H1 (cell line): Measurements from ENCODE around the gene MRPS12.

Experiments used
- CBX8 ChIP-seq: fragments of 300-800, 300-1000 bp; sonication (generic); IDR thresholded peaks from 2 replicates; pipeline ENCODE4 v1.7.1; 2016; ENCODE audit warnings: low read depth, low read length, borderline replicate concordance
- POLR2AphosphoS5 ChIP-seq: IDR thresholded peaks from 2 replicates; pipeline ENCODE4 v1.6.1; 2011; ENCODE audit warnings: low read depth, low read length
- RNF2 ChIP-seq: fragments of 200-900, 300-1000 bp; sonication (generic); IDR thresholded peaks from 2 replicates; pipeline ENCODE4 v1.7.1; 2016; ENCODE audit warnings: borderline replicate concordance, low read depth, mild to moderate bottlenecking, antibody characterized with exemption, low read length; ENCODE audit not compliant: poor library complexity, severe bottlenecking; ENCODE audit errors: missing control alignments
- SUZ12 ChIP-seq: fragments of 200-600 bp; sonication (generic); IDR thresholded peaks from 2 replicates; pipeline ENCODE4 v1.6.1; 2012; ENCODE audit warnings: mild to moderate bottlenecking, inconsistent platforms, low read length, moderate library complexity, mixed read lengths
- TF ChIP-seq, protein P1 (sequence below), 3 experiments: IDR thresholded peaks; 1 replicate in 2 of 3; 2 replicates in 1 of 3; pipeline versions ENCODE4 v1.5.1 to v1.6.1; 2011; ENCODE audit warnings: low read length in 3 of 3, mild to moderate bottlenecking in 3 of 3, inconsistent platforms in 2 of 3, low read depth in 1 of 3, moderate library complexity in 1 of 3; ENCODE audit not compliant: insufficient read depth in 1 of 3; ENCODE audit errors: control extremely low read depth in 1 of 3
- TF ChIP-seq, protein P2 (sequence below): fragments of 300-600 bp; sonication (generic); IDR thresholded peaks from 2 replicates; pipeline ENCODE4 v1.7.1; 2012; ENCODE audit warnings: low read length, moderate library complexity, mild to moderate bottlenecking, inconsistent platforms; ENCODE audit not compliant: insufficient replicate concordance

DNA sequence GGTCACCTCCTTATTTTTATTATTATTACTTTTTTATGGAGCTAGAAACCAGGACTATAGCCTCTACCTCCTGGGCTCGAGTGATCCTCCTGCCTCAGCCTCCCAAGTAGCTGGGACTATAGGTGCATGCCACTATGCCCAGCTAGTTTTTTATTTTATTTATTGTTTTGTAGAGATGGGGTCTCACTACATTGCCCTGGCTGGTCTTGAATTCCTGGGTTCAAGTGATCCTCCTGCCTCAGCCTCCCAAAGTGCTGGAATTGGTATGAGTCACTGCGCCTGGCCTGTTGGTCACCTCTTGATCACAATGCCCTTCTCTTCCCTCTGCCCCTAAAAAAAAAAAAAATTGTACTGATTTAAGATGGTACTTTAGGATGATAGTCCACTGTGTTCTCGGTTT, 20.4 kb downstream of the MRPS12 start:
- TF ChIP-seq, protein P1, sequence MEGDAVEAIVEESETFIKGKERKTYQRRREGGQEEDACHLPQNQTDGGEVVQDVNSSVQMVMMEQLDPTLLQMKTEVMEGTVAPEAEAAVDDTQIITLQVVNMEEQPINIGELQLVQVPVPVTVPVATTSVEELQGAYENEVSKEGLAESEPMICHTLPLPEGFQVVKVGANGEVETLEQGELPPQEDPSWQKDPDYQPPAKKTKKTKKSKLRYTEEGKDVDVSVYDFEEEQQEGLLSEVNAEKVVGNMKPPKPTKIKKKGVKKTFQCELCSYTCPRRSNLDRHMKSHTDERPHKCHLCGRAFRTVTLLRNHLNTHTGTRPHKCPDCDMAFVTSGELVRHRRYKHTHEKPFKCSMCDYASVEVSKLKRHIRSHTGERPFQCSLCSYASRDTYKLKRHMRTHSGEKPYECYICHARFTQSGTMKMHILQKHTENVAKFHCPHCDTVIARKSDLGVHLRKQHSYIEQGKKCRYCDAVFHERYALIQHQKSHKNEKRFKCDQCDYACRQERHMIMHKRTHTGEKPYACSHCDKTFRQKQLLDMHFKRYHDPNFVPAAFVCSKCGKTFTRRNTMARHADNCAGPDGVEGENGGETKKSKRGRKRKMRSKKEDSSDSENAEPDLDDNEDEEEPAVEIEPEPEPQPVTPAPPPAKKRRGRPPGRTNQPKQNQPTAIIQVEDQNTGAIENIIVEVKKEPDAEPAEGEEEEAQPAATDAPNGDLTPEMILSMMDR (IDR thresholded peaks at IDR 0.05; ENCODE audit: control extremely low read depth in 1 of 3, insufficient read depth in 1 of 3, low read depth in 1 of 3, low read length in 3 of 3) = no peak
- TF ChIP-seq SUZ12 (no peak), RNF2 (no peak), POLR2AphosphoS5 (no peak), CBX8 (no peak)
- TF ChIP-seq, protein P2, sequence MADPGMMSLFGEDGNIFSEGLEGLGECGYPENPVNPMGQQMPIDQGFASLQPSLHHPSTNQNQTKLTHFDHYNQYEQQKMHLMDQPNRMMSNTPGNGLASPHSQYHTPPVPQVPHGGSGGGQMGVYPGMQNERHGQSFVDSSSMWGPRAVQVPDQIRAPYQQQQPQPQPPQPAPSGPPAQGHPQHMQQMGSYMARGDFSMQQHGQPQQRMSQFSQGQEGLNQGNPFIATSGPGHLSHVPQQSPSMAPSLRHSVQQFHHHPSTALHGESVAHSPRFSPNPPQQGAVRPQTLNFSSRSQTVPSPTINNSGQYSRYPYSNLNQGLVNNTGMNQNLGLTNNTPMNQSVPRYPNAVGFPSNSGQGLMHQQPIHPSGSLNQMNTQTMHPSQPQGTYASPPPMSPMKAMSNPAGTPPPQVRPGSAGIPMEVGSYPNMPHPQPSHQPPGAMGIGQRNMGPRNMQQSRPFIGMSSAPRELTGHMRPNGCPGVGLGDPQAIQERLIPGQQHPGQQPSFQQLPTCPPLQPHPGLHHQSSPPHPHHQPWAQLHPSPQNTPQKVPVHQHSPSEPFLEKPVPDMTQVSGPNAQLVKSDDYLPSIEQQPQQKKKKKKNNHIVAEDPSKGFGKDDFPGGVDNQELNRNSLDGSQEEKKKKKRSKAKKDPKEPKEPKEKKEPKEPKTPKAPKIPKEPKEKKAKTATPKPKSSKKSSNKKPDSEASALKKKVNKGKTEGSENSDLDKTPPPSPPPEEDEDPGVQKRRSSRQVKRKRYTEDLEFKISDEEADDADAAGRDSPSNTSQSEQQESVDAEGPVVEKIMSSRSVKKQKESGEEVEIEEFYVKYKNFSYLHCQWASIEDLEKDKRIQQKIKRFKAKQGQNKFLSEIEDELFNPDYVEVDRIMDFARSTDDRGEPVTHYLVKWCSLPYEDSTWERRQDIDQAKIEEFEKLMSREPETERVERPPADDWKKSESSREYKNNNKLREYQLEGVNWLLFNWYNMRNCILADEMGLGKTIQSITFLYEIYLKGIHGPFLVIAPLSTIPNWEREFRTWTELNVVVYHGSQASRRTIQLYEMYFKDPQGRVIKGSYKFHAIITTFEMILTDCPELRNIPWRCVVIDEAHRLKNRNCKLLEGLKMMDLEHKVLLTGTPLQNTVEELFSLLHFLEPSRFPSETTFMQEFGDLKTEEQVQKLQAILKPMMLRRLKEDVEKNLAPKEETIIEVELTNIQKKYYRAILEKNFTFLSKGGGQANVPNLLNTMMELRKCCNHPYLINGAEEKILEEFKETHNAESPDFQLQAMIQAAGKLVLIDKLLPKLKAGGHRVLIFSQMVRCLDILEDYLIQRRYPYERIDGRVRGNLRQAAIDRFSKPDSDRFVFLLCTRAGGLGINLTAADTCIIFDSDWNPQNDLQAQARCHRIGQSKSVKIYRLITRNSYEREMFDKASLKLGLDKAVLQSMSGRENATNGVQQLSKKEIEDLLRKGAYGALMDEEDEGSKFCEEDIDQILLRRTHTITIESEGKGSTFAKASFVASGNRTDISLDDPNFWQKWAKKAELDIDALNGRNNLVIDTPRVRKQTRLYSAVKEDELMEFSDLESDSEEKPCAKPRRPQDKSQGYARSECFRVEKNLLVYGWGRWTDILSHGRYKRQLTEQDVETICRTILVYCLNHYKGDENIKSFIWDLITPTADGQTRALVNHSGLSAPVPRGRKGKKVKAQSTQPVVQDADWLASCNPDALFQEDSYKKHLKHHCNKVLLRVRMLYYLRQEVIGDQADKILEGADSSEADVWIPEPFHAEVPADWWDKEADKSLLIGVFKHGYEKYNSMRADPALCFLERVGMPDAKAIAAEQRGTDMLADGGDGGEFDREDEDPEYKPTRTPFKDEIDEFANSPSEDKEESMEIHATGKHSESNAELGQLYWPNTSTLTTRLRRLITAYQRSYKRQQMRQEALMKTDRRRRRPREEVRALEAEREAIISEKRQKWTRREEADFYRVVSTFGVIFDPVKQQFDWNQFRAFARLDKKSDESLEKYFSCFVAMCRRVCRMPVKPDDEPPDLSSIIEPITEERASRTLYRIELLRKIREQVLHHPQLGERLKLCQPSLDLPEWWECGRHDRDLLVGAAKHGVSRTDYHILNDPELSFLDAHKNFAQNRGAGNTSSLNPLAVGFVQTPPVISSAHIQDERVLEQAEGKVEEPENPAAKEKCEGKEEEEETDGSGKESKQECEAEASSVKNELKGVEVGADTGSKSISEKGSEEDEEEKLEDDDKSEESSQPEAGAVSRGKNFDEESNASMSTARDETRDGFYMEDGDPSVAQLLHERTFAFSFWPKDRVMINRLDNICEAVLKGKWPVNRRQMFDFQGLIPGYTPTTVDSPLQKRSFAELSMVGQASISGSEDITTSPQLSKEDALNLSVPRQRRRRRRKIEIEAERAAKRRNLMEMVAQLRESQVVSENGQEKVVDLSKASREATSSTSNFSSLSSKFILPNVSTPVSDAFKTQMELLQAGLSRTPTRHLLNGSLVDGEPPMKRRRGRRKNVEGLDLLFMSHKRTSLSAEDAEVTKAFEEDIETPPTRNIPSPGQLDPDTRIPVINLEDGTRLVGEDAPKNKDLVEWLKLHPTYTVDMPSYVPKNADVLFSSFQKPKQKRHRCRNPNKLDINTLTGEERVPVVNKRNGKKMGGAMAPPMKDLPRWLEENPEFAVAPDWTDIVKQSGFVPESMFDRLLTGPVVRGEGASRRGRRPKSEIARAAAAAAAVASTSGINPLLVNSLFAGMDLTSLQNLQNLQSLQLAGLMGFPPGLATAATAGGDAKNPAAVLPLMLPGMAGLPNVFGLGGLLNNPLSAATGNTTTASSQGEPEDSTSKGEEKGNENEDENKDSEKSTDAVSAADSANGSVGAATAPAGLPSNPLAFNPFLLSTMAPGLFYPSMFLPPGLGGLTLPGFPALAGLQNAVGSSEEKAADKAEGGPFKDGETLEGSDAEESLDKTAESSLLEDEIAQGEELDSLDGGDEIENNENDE = no peak
